Prostate gland (tissue), 2 donors: Measurements from ENCODE around the gene ARHGAP42. TPM values are rescaled to one million over a fixed set of nuclear protein-coding genes. Genes with fewer than 3 reads are reported as not detected.

ENCODE experiments used
- DNase-seq: peaks from one replicate; pipeline ENCODE4 v3.0.0-alpha.2; 2019; ENCODE audit warnings: low spot score
- H3K27ac ChIP-seq, 2 donors: fragments of 200-600 bp; sonication (generic); 2 replicates each; pipeline ENCODE4 v1.5.1; 2017 to 2019
- H3K27me3 ChIP-seq: fragments of 200-600 bp; sonication (generic); replicated peaks from 2 replicates; pipeline ENCODE4 v1.5.1; 2019; ENCODE audit not compliant: insufficient read depth
- H3K36me3 ChIP-seq, 2 donors: fragments of 200-600 bp; sonication (generic); 1 replicate in 1 of 2; 2 replicates in 1 of 2; pipeline versions ENCODE4 v1.5.1 to v1.8.1; 2017 to 2019
- H3K4me1 ChIP-seq: fragments of 200-600 bp; sonication (generic); replicated peaks from 2 replicates; pipeline ENCODE4 v1.5.1; 2019
- H3K4me3 ChIP-seq, 2 donors: fragments of 200-600 bp; sonication (generic); 2 replicates each; pipeline ENCODE4 v1.5.1; 2017 to 2019
- H3K9me3 ChIP-seq: fragments of 200-600 bp; sonication (generic); 2 replicates; pipeline ENCODE4 v1.5.1; 2017
- POLR2A ChIP-seq: fragments of 450-650 bp; IDR thresholded peaks from one replicate; pipeline ENCODE4 v1.6.1; 2016; ENCODE audit warnings: antibody characterized with exemption, mild to moderate bottlenecking
- POLR2AphosphoS5 ChIP-seq: sonication (generic); formaldehyde crosslinking; IDR thresholded peaks from one replicate; pipeline ENCODE4 v1.6.1; 2017; ENCODE audit warnings: antibody characterized with exemption
- WGBS: methylation state at CpG from one replicate; pipeline ENCODE4 v1.1.5; 2018; 5-methylcytosine and 5-hydroxymethylcytosine counted together
- intact Hi-C: fragments of 100-400 bp; cut with DNase I; formaldehyde crosslinking; loops from one replicate; pipeline ENCODE4 v1.14.2; 2022
- total RNA-seq, 2 donors: library from RNA; depleted of rRNA; stranded (reverse); fragments of >200 nt; gene quantifications; one replicate each; pipeline ENCODE4 v1.1.0, GENCODE V29; 2016
- TF ChIP-seq, protein P1 (sequence below), 4 experiments: fragments of 200-600 bp in 2 of 4; fragments of 450-650 bp in 2 of 4; sonication (generic) in 2 of 4; IDR thresholded peaks; 1 replicate in 3 of 4; 2 replicates in 1 of 4; pipeline ENCODE4 v1.5.1; 2016 to 2019; ENCODE audit warnings: antibody characterized with exemption in 4 of 4, mild to moderate bottlenecking in 2 of 4, moderate library complexity in 2 of 4

Gene ARHGAP42
- total RNA-seq, 2 donors from 2014 or later = 12.8 to 20.5 TPM

DNA sequence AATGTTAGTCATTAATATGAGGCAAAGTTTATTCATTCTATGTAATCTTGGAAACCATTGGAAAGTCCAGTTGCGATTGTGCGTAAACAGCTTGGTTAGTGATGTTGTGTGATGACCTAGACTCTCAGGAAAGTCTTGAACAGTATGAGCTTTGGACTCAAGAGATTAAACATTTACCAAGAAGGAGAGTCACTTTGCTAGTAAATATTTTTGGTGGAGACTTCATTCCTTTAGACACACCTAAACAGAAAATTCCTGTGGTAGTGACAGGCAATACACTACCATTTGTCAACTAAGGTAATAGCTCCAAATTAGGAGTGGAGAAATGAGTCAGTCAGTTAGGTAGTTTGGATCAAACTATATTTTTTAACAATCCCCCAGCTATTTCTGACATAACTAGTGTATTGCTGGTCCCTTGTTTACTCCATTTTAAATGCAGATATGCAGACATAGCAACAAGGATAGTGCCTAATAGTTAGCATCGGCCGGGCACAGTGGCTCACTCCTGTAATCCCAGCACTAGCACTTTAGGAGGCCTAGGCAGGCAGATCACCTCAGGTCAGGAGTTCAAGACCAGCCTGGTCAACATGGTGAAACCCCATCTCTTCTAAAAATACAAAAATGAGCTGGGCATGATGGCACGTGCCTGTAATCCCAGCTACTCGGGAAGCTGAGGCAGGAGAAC, 89.3 kb downstream of the ARHGAP42 start:
- H3K4me3 ChIP-seq = no peak overlapping the region
- no peak for DNase-seq
- intact Hi-C loops = loop anchor here (10.0 kb wide), 1 partner anchor 1242 kb away; no protein-coding TSS in a partner anchor

DNA sequence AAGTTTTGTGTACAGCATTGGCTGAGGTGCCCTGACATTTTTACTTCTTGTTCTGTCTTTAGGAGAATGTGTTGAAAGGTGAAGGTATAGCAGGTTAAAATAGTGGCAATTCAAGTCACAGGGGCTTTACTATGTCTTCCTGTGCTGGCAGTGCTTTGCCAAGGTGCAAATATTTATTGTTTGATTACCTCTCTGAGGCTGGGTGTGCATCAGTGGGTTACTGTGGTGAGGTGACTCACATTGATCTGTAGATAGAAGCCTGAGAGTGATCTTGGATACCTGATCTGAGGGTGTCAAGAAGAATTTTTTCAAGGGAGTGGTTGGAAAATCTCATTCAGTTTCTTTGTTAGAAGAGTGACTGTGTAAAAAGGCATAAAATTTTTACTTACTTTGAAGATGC, 90.0 kb downstream of the ARHGAP42 start:
- no peak overlapping the region for H3K27ac ChIP-seq
- no peaks in the 10 kb centered on the region for H3K4me1 ChIP-seq
- TF ChIP-seq POLR2A (no peak), POLR2AphosphoS5 (no peak)
- H3K27me3 ChIP-seq = no peaks in the 10 kb centered on the region
- DNase-seq = no peak
- H3K4me3 ChIP-seq = no peak overlapping the region
- no peaks in the 10 kb centered on the region for H3K9me3 ChIP-seq
- intact Hi-C loops = loop anchor here (10.0 kb wide), 1 partner anchor 1242 kb away; no protein-coding TSS in a partner anchor
- no peaks in the 10 kb centered on the region for H3K36me3 ChIP-seq

More for the DNA sequence above, 89.3 kb downstream of the ARHGAP42 start:
- Histone ChIP-seq H3K27me3 (no peaks in the 10 kb centered on the region), H3K27ac (no peak overlapping the region), H3K9me3 (no peaks in the 10 kb centered on the region), H3K4me1 (no peaks in the 10 kb centered on the region), H3K36me3 (no peaks in the 10 kb centered on the region)
- WGBS = 70% methylated on average over 6 of the region's 6 CpGs
- TF ChIP-seq POLR2A (no peak), POLR2AphosphoS5 (no peak)
- TF ChIP-seq, protein P1, sequence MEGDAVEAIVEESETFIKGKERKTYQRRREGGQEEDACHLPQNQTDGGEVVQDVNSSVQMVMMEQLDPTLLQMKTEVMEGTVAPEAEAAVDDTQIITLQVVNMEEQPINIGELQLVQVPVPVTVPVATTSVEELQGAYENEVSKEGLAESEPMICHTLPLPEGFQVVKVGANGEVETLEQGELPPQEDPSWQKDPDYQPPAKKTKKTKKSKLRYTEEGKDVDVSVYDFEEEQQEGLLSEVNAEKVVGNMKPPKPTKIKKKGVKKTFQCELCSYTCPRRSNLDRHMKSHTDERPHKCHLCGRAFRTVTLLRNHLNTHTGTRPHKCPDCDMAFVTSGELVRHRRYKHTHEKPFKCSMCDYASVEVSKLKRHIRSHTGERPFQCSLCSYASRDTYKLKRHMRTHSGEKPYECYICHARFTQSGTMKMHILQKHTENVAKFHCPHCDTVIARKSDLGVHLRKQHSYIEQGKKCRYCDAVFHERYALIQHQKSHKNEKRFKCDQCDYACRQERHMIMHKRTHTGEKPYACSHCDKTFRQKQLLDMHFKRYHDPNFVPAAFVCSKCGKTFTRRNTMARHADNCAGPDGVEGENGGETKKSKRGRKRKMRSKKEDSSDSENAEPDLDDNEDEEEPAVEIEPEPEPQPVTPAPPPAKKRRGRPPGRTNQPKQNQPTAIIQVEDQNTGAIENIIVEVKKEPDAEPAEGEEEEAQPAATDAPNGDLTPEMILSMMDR (IDR thresholded peaks at IDR 0.05) = no peak

DNA sequence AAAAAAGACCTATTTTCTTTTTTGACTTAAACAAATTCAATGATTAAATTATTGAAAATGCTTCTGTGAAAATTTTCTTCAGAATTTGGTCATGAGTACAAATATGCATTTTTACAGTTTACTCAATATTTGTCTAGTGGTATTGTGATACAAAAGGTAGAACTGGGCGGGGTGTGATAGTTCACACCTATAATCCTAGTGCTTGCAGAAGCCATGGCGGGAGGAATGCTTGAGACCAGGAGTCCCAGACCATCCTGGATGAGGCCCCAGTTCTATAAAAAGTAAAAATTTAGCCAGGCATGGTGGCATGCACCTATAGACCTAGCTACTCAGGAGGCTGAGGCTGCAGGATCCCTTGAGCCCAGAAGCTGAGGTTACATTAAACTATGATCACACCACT, 90.6 kb downstream of the ARHGAP42 start:
- WGBS = 95% methylated on average over 2 of the region's 2 CpGs
- Histone ChIP-seq H3K36me3 (no peaks in the 10 kb centered on the region), H3K4me3 (no peak overlapping the region), H3K9me3 (no peaks in the 10 kb centered on the region), H3K4me1 (no peaks in the 10 kb centered on the region), H3K27me3 (no peaks in the 10 kb centered on the region), H3K27ac (no peak overlapping the region)
- DNase-seq = no peak
- TF ChIP-seq, protein P1 (IDR thresholded peaks at IDR 0.05) = no peak
- TF ChIP-seq POLR2A (no peak), POLR2AphosphoS5 (no peak)
- intact Hi-C loops = loop anchor here (10.0 kb wide), 1 partner anchor 1243 kb away; no protein-coding TSS in a partner anchor

DNA sequence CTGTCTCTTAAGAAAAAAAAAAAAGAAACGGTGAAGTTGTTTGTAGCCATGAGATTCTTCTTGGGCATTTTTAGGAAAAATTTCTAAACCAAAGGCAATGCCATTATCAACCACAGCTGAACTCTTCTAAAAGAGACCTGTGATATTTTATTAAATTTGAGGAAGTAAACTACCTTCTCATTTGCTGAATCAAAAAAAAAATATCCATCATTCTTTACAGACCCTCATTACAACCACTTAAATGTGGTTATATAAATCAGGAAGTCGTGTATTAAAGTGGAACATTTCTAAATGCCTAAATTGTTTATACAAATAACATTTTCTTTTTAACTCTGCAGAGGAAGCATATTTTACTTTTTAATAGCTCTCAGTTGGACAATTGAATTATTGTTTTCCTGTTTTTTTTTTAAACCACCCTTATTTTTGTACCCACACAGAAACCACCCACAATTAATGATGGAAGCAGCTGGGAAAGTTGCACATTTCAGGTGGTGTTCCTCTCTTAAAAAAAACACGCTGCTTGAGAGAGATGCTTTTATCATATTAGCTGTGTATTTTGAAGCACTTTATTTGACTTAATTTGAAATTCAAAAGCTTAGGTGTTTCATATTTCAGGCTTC, 91.2 kb downstream of the ARHGAP42 start:
- WGBS = 35% methylated on average over 3 of the region's 3 CpGs
- DNase-seq = no peak
- H3K4me1 ChIP-seq = no peaks in the 10 kb centered on the region
- no peaks in the 10 kb centered on the region for H3K36me3 ChIP-seq
- no peak overlapping the region for H3K27ac ChIP-seq
- TF ChIP-seq, protein P1 (IDR thresholded peaks at IDR 0.05) = no peak
- TF ChIP-seq POLR2A = no peak
- TF ChIP-seq POLR2AphosphoS5 = no peak
- no peak overlapping the region for H3K4me3 ChIP-seq
- H3K27me3 ChIP-seq = no peaks in the 10 kb centered on the region
- intact Hi-C loops = loop anchor here (10.0 kb wide), 1 partner anchor 1243 kb away; no protein-coding TSS in a partner anchor
- H3K9me3 ChIP-seq = no peaks in the 10 kb centered on the region

DNA sequence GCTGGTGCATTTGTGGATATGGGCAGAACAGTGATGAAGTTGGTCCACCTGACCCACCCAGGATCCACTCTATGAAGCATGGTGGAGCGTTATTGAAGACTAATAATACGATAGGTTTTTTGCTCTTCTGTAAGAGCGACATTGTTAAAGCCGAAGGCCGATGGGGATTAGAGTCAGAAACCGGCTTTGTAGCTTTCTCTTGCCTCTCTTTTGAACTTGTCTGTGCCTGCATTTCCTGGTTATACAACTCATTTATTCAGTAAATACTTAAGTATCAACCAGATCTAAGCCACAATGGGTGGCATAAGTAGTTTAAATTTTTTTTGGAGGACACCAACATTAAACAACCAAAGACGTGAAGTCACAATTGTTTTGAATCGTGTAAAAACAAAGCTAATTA, 93.4 kb downstream of the ARHGAP42 start:
- TF ChIP-seq, protein P1 (IDR thresholded peaks at IDR 0.05) = no peak
- TF ChIP-seq POLR2A (no peak), POLR2AphosphoS5 (no peak)
- H3K27me3 ChIP-seq = no peaks in the 10 kb centered on the region
- intact Hi-C loops = no loop called here
- no peaks in the 10 kb centered on the region for H3K9me3 ChIP-seq
- H3K27ac ChIP-seq = no peak overlapping the region
- no peaks in the 10 kb centered on the region for H3K4me1 ChIP-seq
- no peak for DNase-seq
- H3K36me3 ChIP-seq = no peaks in the 10 kb centered on the region
- H3K4me3 ChIP-seq = no peak overlapping the region
- 45% methylated on average over 8 of the region's 8 CpGs for WGBS
